ENCODE measurements around the gene FOXG1.

The FOXG1 gene

GRCh38 chr14:28761438-28762291, 4.9 kb upstream of the FOXG1 start:
- no peak overlapping the region for H3K4me3 ChIP-seq (ENCODE audit: control insufficient read depth, low read depth, low read length)
- TF ChIP-seq CTCF (conservative IDR thresholded peaks at IDR 0.05; ENCODE audit: control insufficient read depth, insufficient read depth, low read depth, low read length) = no peak
- no peak for DNase-seq (ENCODE audit: low read depth)

- DNase-seq (ENCODE audit: low read depth) = no peak
- TF ChIP-seq CTCF (conservative IDR thresholded peaks at IDR 0.05; ENCODE audit: control insufficient read depth, insufficient read depth, low read depth, low read length) = no peak
- H3K4me3 ChIP-seq (ENCODE audit: control insufficient read depth, low read depth, low read length) = no peak overlapping the region
These were observed 4.2 kb upstream of the FOXG1 start for GRCh38 chr14:28762303-28762954.

- no peak for TF ChIP-seq CTCF (conservative IDR thresholded peaks at IDR 0.05; ENCODE audit: control insufficient read depth, insufficient read depth, low read depth, low read length)
- H3K4me3 ChIP-seq (ENCODE audit: control insufficient read depth, low read depth, low read length) = no peak overlapping the region
- no peak for DNase-seq (ENCODE audit: low read depth)
These were observed 3.6 kb upstream of the FOXG1 start for GRCh38 chr14:28762955-28763326.

- DNase-seq (ENCODE audit: low read depth) = no peak
- no peak overlapping the region for H3K4me3 ChIP-seq (ENCODE audit: control insufficient read depth, low read depth, low read length)
- no peak for TF ChIP-seq CTCF (conservative IDR thresholded peaks at IDR 0.05; ENCODE audit: control insufficient read depth, insufficient read depth, low read depth, low read length)
These were observed 2.8 kb upstream of the FOXG1 start for GRCh38 chr14:28763751-28764256.

GRCh38 chr14:28764257-28765160, 2.1 kb upstream of the FOXG1 start:
- no peak for DNase-seq (ENCODE audit: low read depth)
- H3K4me3 ChIP-seq (ENCODE audit: control insufficient read depth, low read depth, low read length) = no peak overlapping the region

More at GRCh38 chr14:28764257-28765160, 2.1 kb upstream of the FOXG1 start:
- TF ChIP-seq CTCF (conservative IDR thresholded peaks at IDR 0.05; ENCODE audit: control insufficient read depth, insufficient read depth, low read depth, low read length) = no peak

Measured in fibroblast of mammary gland (primary cell).